Gastroesophageal sphincter (tissue), 4 donors: ENCODE data around the gene ACBD7. TPM values are rescaled to one million over a fixed set of nuclear protein-coding genes. Genes with fewer than 3 reads are reported as not detected.

Source experiments
- ATAC-seq: fragments of 150-250 bp; one replicate; pipeline ENCODE4 v1.9.1; 2016; ENCODE audit warnings: mild to moderate bottlenecking, moderate library complexity
- H3K27ac ChIP-seq, 4 donors: fragments of 200-600 bp; sonication (generic) in 3 of 4; 1 replicate in 3 of 4; 2 replicates in 1 of 4; pipeline ENCODE4 v1.5.1; 2016 to 2019
- H3K27me3 ChIP-seq: fragments of 200-600 bp; sonication (generic); one replicate; pipeline ENCODE4 v1.5.1; 2019
- H3K36me3 ChIP-seq, 2 donors: fragments of 200-600 bp; sonication (generic); one replicate each; pipeline ENCODE4 v1.5.1; 2019; ENCODE audit warnings: control low read depth in 1 of 2
- H3K4me1 ChIP-seq, 3 donors: fragments of 200-600 bp; sonication (generic); 1 replicate in 2 of 3; 2 replicates in 1 of 3; pipeline ENCODE4 v1.5.1; 2016 to 2019; ENCODE audit warnings: control low read depth in 2 of 3
- H3K4me3 ChIP-seq, 2 donors: fragments of 200-600 bp; sonication (generic); one replicate each; pipeline ENCODE4 v1.5.1; 2019; ENCODE audit warnings: mild to moderate bottlenecking in 1 of 2, moderate library complexity in 1 of 2
- H3K9me3 ChIP-seq, 3 donors: fragments of 200-600 bp; sonication (generic); one replicate each; pipeline ENCODE4 v1.5.1; 2017 to 2019; ENCODE audit warnings: control low read depth in 2 of 3
- EP300 ChIP-seq: sonication (generic); formaldehyde crosslinking; IDR thresholded peaks from one replicate; pipeline ENCODE4 v1.6.1; 2017; ENCODE audit warnings: antibody characterized with exemption, mild to moderate bottlenecking
- POLR2A ChIP-seq, 2 donors: fragments of 450-650 bp; IDR thresholded peaks; one replicate each; pipeline ENCODE4 v1.6.1; 2017; ENCODE audit warnings: antibody characterized with exemption in 2 of 2, mild to moderate bottlenecking in 2 of 2, moderate library complexity in 1 of 2
- POLR2AphosphoS5 ChIP-seq: sonication (generic); formaldehyde crosslinking; IDR thresholded peaks from one replicate; pipeline ENCODE4 v1.6.1; 2017; ENCODE audit warnings: antibody characterized with exemption
- WGBS, 2 donors: methylation state at CpG; one replicate each; pipeline ENCODE4 v1.1.5; 2018; ENCODE audit warnings: low coverage in 1 of 2; 5-methylcytosine and 5-hydroxymethylcytosine counted together
- total RNA-seq, 4 donors: library from RNA; depleted of rRNA; stranded (reverse); fragments of >200 nt; gene quantifications; one replicate each; pipeline ENCODE4 v1.1.0, GENCODE V29; 2016
- TF ChIP-seq, protein P1 (sequence below), 4 experiments: fragments of 200-600 bp in 2 of 4; fragments of 450-650 bp in 2 of 4; sonication (generic) in 1 of 4; IDR thresholded peaks; one replicate each; pipeline ENCODE4 v1.5.1; 2017 to 2019; ENCODE audit warnings: antibody characterized with exemption in 4 of 4, mild to moderate bottlenecking in 2 of 4, moderate library complexity in 2 of 4

The ACBD7 gene
- total RNA-seq, 4 donors from 2014 or later, result not detected

DNA sequence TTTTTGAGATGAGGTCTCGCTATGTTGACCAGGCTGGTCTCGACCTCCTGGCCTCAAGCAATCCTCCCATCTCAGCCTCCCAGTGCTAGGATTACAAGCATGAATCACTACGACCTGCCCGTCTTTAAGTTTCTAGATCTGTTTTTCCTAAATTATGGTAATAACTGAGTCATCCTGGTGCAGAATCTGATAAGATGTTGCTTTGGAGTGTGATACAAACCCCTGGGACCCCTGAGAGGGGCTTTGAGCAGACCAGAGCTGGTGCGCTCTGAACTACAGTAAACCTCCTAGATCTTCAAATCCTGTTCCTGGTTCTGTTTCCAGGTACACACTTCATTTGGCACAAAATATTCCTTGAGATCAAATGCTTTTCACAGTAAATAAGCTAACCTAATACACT lies 42.8 kb upstream of the ACBD7 start:
- H3K9me3 ChIP-seq, result no peaks in the 10 kb centered on the region
- H3K4me1 ChIP-seq, result no peaks in the 10 kb centered on the region
- no peak overlapping the region for H3K4me3 ChIP-seq
- TF ChIP-seq POLR2A (IDR thresholded peaks at IDR 0.05), result no peak
- WGBS, 2 donors, result 95 to 100% methylated on average over 3 to 5 of the region's 5 CpGs
- no peak overlapping the region for H3K27ac ChIP-seq
- no peaks in the 10 kb centered on the region for H3K27me3 ChIP-seq
- no peak for ATAC-seq
- peaks cover 0 to 89% of the 10 kb centered on the region in 2 donors for H3K36me3 ChIP-seq

DNA sequence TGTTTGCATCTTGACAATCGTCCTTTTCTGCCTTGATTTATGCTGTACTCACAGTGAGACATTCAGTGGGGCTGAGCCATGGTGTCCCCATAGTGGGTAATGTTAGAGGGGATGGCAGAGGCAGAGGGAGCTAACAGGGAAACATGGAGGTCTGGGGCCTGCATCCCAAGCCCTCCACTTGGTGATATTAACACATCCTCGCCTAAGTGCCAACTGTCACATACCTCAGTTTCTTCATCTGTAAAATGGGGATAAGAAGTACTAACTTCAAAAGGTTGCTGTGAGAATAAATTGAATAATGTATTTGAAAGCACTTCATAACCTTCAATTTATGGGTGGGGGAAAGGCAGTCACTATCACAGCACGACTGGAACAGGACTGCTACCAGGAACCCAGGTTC lies 36.3 kb upstream of the ACBD7 start:
- TF ChIP-seq EP300 (no peak), POLR2A (IDR thresholded peaks at IDR 0.05) (no peak), POLR2AphosphoS5 (no peak)
- TF ChIP-seq, protein P1, sequence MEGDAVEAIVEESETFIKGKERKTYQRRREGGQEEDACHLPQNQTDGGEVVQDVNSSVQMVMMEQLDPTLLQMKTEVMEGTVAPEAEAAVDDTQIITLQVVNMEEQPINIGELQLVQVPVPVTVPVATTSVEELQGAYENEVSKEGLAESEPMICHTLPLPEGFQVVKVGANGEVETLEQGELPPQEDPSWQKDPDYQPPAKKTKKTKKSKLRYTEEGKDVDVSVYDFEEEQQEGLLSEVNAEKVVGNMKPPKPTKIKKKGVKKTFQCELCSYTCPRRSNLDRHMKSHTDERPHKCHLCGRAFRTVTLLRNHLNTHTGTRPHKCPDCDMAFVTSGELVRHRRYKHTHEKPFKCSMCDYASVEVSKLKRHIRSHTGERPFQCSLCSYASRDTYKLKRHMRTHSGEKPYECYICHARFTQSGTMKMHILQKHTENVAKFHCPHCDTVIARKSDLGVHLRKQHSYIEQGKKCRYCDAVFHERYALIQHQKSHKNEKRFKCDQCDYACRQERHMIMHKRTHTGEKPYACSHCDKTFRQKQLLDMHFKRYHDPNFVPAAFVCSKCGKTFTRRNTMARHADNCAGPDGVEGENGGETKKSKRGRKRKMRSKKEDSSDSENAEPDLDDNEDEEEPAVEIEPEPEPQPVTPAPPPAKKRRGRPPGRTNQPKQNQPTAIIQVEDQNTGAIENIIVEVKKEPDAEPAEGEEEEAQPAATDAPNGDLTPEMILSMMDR (IDR thresholded peaks at IDR 0.05), result no peak
- Histone ChIP-seq H3K27ac (no peak overlapping the region), H3K4me1 (no peaks in the 10 kb centered on the region), H3K36me3 (peaks cover 0 to 85% of the 10 kb centered on the region in 2 donors), H3K4me3 (no peak overlapping the region), H3K27me3 (no peaks in the 10 kb centered on the region), H3K9me3 (no peaks in the 10 kb centered on the region)
- WGBS, 2 donors, result 68% methylated on average over 3 of the region's 3 CpGs; no CpG with 5 or more reads in 1 of the 2 donors
- ATAC-seq, result no peak

DNA sequence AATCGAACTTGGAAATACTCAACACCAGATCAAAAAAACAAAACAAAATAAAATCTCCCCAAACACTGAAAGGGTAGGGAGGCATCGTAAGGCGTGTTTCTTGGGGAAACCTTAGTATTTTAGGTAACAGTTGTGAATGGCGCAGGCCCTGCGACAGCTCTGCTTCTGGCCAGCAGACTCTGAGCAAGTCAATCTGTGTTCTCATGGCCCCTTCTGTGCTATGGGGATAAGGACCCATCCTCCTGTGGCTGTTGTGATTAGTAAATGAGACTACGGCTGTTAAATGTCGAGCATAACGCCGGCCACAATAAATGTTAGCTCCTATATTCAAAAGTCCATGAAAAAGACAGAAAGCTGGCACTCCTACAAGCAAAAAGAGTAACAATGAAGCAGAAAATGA lies 35.6 kb upstream of the ACBD7 start:
- ATAC-seq, result no peak
- Histone ChIP-seq H3K27me3 (no peaks in the 10 kb centered on the region), H3K4me3 (no peak overlapping the region), H3K4me1 (no peaks in the 10 kb centered on the region), H3K9me3 (no peaks in the 10 kb centered on the region), H3K36me3 (peaks cover 0 to 85% of the 10 kb centered on the region in 2 donors), H3K27ac (no peak overlapping the region)
- 93 to 94% methylated on average over 7 to 8 of the region's 9 CpGs for WGBS, 2 donors
- TF ChIP-seq POLR2A (IDR thresholded peaks at IDR 0.05), result no peak
- no peak for TF ChIP-seq EP300
- TF ChIP-seq POLR2AphosphoS5, result no peak
- TF ChIP-seq, protein P1 (IDR thresholded peaks at IDR 0.05), result no peak

DNA sequence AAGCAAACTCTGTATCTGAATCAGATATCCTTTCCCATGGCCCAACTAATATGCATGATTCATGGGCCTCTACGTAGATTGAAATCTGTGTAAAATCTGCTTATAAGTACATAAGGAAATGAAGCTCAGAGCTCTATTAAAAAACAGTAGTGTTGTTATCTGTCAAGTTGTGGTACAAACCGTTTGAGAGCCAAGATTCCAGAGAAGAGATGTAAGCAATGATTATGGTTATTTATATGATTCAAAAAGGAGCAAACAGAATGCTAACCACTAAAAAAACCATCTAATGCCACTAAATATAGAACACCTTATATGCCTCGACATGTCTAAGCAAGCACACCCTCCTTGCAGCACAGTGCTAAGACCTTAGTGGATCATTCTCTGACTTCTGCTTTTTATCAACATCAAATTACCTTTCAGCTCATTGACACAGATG lies 35.2 kb upstream of the ACBD7 start:
- Histone ChIP-seq H3K4me1 (no peaks in the 10 kb centered on the region), H3K27ac (no peak overlapping the region), H3K36me3 (peaks cover 0 to 85% of the 10 kb centered on the region in 2 donors), H3K27me3 (no peaks in the 10 kb centered on the region), H3K4me3 (no peak overlapping the region), H3K9me3 (no peaks in the 10 kb centered on the region)
- no peak for TF ChIP-seq POLR2A (IDR thresholded peaks at IDR 0.05)
- no peak for TF ChIP-seq POLR2AphosphoS5
- TF ChIP-seq, protein P1 (IDR thresholded peaks at IDR 0.05), result no peak
- no peak for TF ChIP-seq EP300
- 68 to 84% methylated on average over 3 of the region's 3 CpGs for WGBS, 2 donors
- no peak for ATAC-seq

DNA sequence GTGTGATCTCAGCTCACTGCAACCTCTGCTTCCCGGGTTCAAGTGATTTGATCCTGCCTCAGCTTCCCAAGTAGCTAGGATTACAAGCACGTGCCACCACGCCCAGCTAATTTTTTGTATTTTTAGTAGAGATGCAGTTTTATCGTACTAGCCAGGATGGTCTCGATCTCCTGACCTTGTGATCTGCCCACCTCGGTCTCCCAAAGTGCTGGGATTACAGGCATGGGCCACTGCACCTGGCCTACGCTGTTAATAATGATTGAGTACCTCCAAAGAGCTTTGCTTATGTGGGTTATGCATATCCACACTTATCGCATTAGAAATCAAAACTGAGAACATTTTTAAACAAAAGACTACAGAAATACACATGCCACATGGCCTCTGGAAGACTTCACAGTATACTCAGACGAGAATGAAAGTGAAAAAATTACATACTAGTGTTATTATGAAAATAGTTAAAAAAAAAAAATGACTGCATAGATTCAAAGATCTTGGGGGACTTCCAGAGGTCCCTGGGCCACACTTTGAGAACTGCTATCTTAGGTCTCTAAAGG lies 34.0 kb upstream of the ACBD7 start:
- Histone ChIP-seq H3K27me3 (no peaks in the 10 kb centered on the region), H3K36me3 (peaks cover 0 to 85% of the 10 kb centered on the region in 2 donors), H3K9me3 (no peaks in the 10 kb centered on the region), H3K4me1 (no peaks in the 10 kb centered on the region), H3K27ac (no peak overlapping the region), H3K4me3 (no peak overlapping the region)
- WGBS, 2 donors, result 89 to 94% methylated on average over 7 to 8 of the region's 9 CpGs
- ATAC-seq, result no peak
- TF ChIP-seq, protein P1 (IDR thresholded peaks at IDR 0.05), result no peak
- TF ChIP-seq POLR2A (IDR thresholded peaks at IDR 0.05) (no peak), POLR2AphosphoS5 (no peak), EP300 (no peak)
